Panc1 (cell line): ENCODE measurements around the gene TMEM106C.

ENCODE experiments used
- POLR2AphosphoS5 ChIP-seq: IDR thresholded peaks from 2 replicates; pipeline ENCODE4 v1.6.1; 2012; ENCODE audit warnings: mild to moderate bottlenecking, low read depth, low read length, moderate library complexity
- TF ChIP-seq, protein P1 (sequence below): fragments of 450-650 bp; IDR thresholded peaks from 2 replicates; pipeline ENCODE4 v1.5.1; 2017; ENCODE audit warnings: mild to moderate bottlenecking
- TF ChIP-seq, protein P2 (sequence below), 2 experiments: IDR thresholded peaks; 2 replicates each; pipeline ENCODE4 v1.6.1; 2011 to 2012; ENCODE audit warnings: low read depth in 2 of 2, control low read depth in 1 of 2, low read length in 1 of 2, mild to moderate bottlenecking in 1 of 2, moderate library complexity in 1 of 2; ENCODE audit not compliant: insufficient read depth in 1 of 2

- TF ChIP-seq, protein P1, sequence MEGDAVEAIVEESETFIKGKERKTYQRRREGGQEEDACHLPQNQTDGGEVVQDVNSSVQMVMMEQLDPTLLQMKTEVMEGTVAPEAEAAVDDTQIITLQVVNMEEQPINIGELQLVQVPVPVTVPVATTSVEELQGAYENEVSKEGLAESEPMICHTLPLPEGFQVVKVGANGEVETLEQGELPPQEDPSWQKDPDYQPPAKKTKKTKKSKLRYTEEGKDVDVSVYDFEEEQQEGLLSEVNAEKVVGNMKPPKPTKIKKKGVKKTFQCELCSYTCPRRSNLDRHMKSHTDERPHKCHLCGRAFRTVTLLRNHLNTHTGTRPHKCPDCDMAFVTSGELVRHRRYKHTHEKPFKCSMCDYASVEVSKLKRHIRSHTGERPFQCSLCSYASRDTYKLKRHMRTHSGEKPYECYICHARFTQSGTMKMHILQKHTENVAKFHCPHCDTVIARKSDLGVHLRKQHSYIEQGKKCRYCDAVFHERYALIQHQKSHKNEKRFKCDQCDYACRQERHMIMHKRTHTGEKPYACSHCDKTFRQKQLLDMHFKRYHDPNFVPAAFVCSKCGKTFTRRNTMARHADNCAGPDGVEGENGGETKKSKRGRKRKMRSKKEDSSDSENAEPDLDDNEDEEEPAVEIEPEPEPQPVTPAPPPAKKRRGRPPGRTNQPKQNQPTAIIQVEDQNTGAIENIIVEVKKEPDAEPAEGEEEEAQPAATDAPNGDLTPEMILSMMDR: no peak
- TF ChIP-seq POLR2AphosphoS5: no peak
- TF ChIP-seq, protein P2, sequence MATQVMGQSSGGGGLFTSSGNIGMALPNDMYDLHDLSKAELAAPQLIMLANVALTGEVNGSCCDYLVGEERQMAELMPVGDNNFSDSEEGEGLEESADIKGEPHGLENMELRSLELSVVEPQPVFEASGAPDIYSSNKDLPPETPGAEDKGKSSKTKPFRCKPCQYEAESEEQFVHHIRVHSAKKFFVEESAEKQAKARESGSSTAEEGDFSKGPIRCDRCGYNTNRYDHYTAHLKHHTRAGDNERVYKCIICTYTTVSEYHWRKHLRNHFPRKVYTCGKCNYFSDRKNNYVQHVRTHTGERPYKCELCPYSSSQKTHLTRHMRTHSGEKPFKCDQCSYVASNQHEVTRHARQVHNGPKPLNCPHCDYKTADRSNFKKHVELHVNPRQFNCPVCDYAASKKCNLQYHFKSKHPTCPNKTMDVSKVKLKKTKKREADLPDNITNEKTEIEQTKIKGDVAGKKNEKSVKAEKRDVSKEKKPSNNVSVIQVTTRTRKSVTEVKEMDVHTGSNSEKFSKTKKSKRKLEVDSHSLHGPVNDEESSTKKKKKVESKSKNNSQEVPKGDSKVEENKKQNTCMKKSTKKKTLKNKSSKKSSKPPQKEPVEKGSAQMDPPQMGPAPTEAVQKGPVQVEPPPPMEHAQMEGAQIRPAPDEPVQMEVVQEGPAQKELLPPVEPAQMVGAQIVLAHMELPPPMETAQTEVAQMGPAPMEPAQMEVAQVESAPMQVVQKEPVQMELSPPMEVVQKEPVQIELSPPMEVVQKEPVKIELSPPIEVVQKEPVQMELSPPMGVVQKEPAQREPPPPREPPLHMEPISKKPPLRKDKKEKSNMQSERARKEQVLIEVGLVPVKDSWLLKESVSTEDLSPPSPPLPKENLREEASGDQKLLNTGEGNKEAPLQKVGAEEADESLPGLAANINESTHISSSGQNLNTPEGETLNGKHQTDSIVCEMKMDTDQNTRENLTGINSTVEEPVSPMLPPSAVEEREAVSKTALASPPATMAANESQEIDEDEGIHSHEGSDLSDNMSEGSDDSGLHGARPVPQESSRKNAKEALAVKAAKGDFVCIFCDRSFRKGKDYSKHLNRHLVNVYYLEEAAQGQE (IDR thresholded peaks at IDR 0.05; ENCODE audit: insufficient read depth in 1 of 2, low read depth in 2 of 2, low read length in 1 of 2): no peak
Measured at GRCh38 chr12:47977046-47977771, 13.8 kb downstream of the TMEM106C start.
